Upper lobe of right lung (tissue), 1 donor: Measurements from ENCODE around the gene GPR35. TPM values are rescaled to one million over a fixed set of nuclear protein-coding genes. Genes with fewer than 3 reads are reported as not detected.

Source experiments
- ATAC-seq: fragments of 200-7000 bp; cut with Tn5 transposase; one replicate; pipeline ENCODE4 v1.9.1; 2020; ENCODE audit warnings: mild to moderate bottlenecking, moderate library complexity
- DNase-seq: peaks from one replicate; pipeline ENCODE4 v3.0.0-alpha.2; 2020
- H3K27ac ChIP-seq: fragments of 200-600 bp; one replicate; pipeline ENCODE4 v1.8.0; 2022
- H3K27me3 ChIP-seq: fragments of 200-600 bp; one replicate; pipeline ENCODE4 v1.8.0; 2022; ENCODE audit warnings: mild to moderate bottlenecking
- H3K36me3 ChIP-seq: fragments of 200-600 bp; one replicate; pipeline ENCODE4 v1.8.0; 2022
- H3K4me1 ChIP-seq: fragments of 200-600 bp; one replicate; pipeline ENCODE4 v1.8.0; 2022
- H3K4me3 ChIP-seq: fragments of 200-600 bp; one replicate; pipeline ENCODE4 v1.8.0; 2022; ENCODE audit warnings: mild to moderate bottlenecking
- H3K9me3 ChIP-seq: fragments of 200-600 bp; one replicate; pipeline ENCODE4 v1.8.0; 2022
- intact Hi-C: fragments of 100-400 bp; cut with DNase I; formaldehyde crosslinking; loops from one replicate; pipeline ENCODE4 v1.11.0; 2022
- total RNA-seq: library from RNA; stranded (reverse); fragmentation: NEBNext Ultra II Directional; extraction: Animal tissue kit (Norgen Biotek cat#: 25700); gene quantifications from one replicate; pipeline ENCODE4 v1.2.1, GENCODE V29; 2021
- TF ChIP-seq, protein P1 (sequence below): fragments of 200-600 bp; IDR thresholded peaks from one replicate; pipeline ENCODE4 v1.8.0; 2022; ENCODE audit warnings: antibody characterized with exemption
- donor health status: DM: no; HTN: yes; CAD: no; lungs with severe emphysema.

Gene GPR35
- total RNA-seq, 1 donor from 2014 or later, result 3.4 TPM

DNA sequence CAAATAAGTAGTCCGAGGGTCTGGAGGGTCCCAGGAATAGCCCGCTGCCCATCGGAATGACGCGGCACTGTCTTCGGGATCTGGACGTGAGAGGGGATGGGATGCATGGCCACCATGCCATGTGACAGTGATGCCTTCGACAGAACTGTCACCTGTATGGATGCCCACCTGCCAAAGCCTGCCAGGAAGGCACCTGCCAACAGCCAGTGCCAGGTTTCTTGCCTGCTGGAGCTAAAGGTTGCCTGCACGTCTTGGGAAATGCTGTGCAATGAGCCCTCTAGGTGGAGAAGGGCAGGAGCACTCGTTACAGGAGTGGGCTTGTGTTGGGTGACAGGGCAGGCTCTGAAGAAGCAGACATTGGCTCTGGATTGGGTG, 20.5 kb downstream of the GPR35 start:
- intact Hi-C loops, result no loop called here
- Histone ChIP-seq H3K27ac (no peak overlapping the region), H3K36me3 (no peaks in the 10 kb centered on the region), H3K4me3 (no peak overlapping the region), H3K4me1 (no peaks in the 10 kb centered on the region), H3K9me3 (no peaks in the 10 kb centered on the region), H3K27me3 (peaks cover 36% of the 10 kb centered on the region)
- DNase-seq (peak; percentile 47), ATAC-seq (no peak)
- TF ChIP-seq, protein P1, sequence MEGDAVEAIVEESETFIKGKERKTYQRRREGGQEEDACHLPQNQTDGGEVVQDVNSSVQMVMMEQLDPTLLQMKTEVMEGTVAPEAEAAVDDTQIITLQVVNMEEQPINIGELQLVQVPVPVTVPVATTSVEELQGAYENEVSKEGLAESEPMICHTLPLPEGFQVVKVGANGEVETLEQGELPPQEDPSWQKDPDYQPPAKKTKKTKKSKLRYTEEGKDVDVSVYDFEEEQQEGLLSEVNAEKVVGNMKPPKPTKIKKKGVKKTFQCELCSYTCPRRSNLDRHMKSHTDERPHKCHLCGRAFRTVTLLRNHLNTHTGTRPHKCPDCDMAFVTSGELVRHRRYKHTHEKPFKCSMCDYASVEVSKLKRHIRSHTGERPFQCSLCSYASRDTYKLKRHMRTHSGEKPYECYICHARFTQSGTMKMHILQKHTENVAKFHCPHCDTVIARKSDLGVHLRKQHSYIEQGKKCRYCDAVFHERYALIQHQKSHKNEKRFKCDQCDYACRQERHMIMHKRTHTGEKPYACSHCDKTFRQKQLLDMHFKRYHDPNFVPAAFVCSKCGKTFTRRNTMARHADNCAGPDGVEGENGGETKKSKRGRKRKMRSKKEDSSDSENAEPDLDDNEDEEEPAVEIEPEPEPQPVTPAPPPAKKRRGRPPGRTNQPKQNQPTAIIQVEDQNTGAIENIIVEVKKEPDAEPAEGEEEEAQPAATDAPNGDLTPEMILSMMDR, result no peak

DNA sequence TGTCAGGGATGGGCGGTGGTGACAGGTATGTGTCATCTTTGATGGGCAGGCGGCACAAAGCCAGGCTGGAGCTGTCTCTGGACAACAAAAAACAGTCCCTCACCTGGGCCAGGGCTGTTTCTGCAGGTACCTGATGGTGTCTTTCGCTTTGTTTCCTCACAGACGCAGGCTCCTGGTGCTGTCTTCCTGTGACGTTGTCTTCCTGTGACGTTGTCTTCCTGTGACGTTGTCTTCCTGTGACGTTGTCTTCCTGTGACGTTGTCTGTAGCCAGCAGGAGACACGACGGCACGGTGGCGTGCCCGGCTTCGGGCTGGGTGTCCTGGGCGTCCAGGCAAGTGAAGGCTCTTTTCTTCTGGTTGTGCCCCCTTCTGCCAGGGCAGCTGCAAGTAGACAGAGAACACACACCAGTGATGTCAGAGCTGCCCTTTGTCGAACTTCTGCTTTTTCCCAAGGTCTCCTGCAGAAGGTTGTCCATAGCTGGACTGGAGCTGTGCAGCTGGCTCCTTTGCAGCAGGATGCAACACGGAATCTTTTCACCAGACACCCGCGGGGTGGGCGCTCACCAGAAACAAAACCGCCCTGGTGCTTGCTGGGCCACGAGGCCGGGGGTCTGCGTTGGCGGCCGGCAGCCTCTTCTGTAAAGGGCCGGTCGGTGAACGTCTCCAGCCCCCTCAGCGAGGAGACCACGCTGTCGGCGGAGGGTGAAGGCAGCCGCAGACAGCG, 21.1 kb downstream of the GPR35 start:
- intact Hi-C loops, result no loop called here
- Histone ChIP-seq H3K9me3 (no peaks in the 10 kb centered on the region), H3K27ac (no peak overlapping the region), H3K4me3 (no peak overlapping the region), H3K36me3 (no peaks in the 10 kb centered on the region), H3K27me3 (peaks cover 38% of the 10 kb centered on the region), H3K4me1 (no peaks in the 10 kb centered on the region)
- ATAC-seq (no peak), DNase-seq (no peak)
- TF ChIP-seq, protein P1, result no peak

DNA sequence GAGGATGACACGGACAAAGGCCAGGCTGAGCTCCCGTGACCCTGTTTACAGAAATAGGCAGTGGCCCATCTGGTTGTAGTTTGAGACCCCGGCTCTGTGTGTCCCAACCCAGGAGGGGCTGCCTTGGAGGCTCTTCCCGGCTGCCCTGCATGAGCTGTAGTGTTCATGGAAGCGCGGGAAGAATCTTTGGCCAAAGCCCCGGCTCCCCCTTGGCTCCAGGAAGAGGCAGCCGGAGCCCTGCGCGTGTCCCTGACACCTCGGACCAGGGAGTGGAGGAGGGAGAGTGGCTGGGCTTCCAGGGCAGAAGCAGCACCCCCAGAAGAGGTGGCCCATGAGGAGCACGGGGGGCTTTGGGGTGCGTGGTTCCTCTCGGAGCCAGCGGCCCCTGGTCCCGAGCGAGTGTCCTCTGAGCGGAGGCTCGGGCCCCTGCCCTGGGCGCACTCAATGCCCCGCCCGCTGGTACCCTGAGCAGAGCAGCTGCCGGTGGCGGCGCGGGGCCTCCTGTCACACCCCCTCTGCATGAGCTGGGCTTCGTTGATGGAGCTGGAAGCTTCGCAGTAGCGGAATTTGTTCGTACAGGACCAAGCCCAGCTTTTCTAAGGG, 21.7 kb downstream of the GPR35 start:
- TF ChIP-seq, protein P1, result no peak
- no peak overlapping the region for H3K27ac ChIP-seq
- no peak overlapping the region for H3K4me3 ChIP-seq
- DNase-seq, result no peak
- no peak for ATAC-seq
- H3K27me3 ChIP-seq, result peaks cover 38% of the 10 kb centered on the region
- H3K4me1 ChIP-seq, result no peaks in the 10 kb centered on the region
- H3K36me3 ChIP-seq, result no peaks in the 10 kb centered on the region
- H3K9me3 ChIP-seq, result no peaks in the 10 kb centered on the region
- intact Hi-C loops, result no loop called here

DNA sequence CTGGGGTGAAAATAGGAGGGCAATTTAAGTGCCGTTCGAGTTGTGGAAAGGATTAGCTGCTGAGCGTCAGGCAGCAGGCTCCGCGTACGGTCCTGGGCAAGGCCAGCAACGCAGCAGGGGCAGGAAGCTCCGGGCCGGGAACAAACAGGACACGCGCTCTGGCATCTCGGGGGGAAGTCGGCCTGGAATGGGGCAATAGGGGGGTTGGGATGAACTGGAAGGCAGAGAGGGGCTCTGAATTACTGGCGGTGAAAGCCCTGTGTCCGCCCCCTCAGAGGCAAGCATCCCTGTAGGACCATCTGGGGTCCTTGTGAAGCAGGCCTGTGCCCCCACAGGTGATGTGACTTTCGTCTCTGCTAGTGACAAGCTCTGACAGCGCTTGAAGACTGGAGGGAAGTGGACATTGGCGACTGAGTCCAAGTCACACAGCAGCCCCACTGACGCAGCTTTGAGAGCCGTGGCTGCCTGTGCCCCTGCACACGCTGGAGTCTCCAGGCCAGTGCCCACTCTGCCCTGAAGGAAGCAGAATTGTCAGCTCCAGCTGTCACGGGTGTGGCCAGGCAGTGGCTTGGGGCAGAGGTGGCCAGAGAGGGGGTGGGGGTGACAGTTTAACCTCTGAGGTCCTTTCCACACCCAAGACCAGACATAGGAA, 22.3 kb downstream of the GPR35 start:
- ATAC-seq (no peak), DNase-seq (no peak)
- Histone ChIP-seq H3K27me3 (peaks cover 38% of the 10 kb centered on the region), H3K27ac (no peak overlapping the region), H3K4me3 (no peak overlapping the region), H3K36me3 (no peaks in the 10 kb centered on the region), H3K4me1 (no peaks in the 10 kb centered on the region), H3K9me3 (no peaks in the 10 kb centered on the region)
- intact Hi-C loops, result no loop called here
- TF ChIP-seq, protein P1, result no peak

DNA sequence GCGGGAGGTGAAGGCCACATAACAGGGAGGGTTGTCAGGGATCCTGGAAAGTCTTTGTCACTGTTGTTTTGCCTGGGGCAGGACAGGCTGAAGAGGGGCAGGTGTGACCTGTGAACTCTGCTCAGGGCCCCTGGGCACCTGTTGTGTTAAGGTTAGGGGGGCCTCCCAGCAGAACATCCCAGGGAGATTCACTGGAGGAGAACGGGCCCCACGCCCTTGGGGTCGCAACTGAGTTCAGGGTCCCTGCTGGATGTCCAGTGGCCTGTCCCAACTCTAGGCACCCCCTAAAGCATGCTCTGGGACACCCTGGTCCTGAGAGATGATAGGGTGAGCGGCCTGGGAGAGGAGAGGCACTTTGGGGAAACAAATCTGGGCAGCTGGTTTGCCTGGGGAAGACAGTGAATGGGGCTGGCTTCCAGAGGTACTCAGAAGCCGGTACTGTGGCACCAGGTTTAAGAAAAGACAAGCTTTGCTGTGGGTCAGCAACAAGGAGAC, 22.9 kb downstream of the GPR35 start:
- TF ChIP-seq, protein P1, result no peak
- Histone ChIP-seq H3K27me3 (peaks cover 36% of the 10 kb centered on the region), H3K36me3 (no peaks in the 10 kb centered on the region), H3K9me3 (no peaks in the 10 kb centered on the region), H3K4me3 (no peak overlapping the region), H3K4me1 (no peaks in the 10 kb centered on the region), H3K27ac (no peak overlapping the region)
- intact Hi-C loops, result no loop called here
- DNase-seq (no peak), ATAC-seq (no peak)
